K562 (cell line): ENCODE results near the gene IRF2BP1. TPM values are rescaled to one million over a fixed set of nuclear protein-coding genes. Genes with fewer than 3 reads are reported as not detected.
A peak's percentile ranks its signal among the peaks of the same experiment; 100 is the strongest.

Source experiments
- BRD4 ChIP-seq: fragments of 200-600 bp; sonication (generic); IDR thresholded peaks from 2 replicates; pipeline ENCODE4 v1.6.1; 2017; ENCODE audit warnings: inconsistent platforms
- CBX2 ChIP-seq: fragments of 200-600 bp; sonication (generic); IDR thresholded peaks from one replicate; pipeline ENCODE4 v1.6.1; 2012; ENCODE audit warnings: mild to moderate bottlenecking, low read length, inconsistent platforms; ENCODE audit not compliant: insufficient read depth, poor library complexity, severe bottlenecking
- CTBP1 ChIP-seq: fragments of 450-650 bp; IDR thresholded peaks from 2 replicates; pipeline ENCODE4 v1.6.1; 2016; ENCODE audit warnings: borderline replicate concordance
- DIDO1 ChIP-seq: fragments of 450-650 bp; IDR thresholded peaks from 2 replicates; pipeline ENCODE4 v1.6.1; 2016; ENCODE audit warnings: low read depth, missing biosample characterization, missing genetic modification characterization
- DLX4 ChIP-seq: fragments of 250-450 bp; sonication (Bioruptor Pico); IDR thresholded peaks from 2 replicates; pipeline ENCODE4 v1.6.1; 2021; ENCODE audit warnings: mild to moderate bottlenecking
- NFIC ChIP-seq: fragments of 450-650 bp; IDR thresholded peaks from 2 replicates; pipeline ENCODE4 v1.6.1; 2017; ENCODE audit warnings: mild to moderate bottlenecking, inconsistent platforms
- NKRF ChIP-seq: fragments of 450-650 bp; IDR thresholded peaks from 2 replicates; pipeline ENCODE4 v1.6.1; 2016; ENCODE audit warnings: borderline replicate concordance
- RBM22 ChIP-seq: fragments of 200-400 bp; formaldehyde crosslinking; IDR thresholded peaks from 2 replicates; pipeline ENCODE4 v1.6.1; 2018; ENCODE audit warnings: low read length, low read depth; ENCODE audit not compliant: poor library complexity, severe bottlenecking
- SP1 ChIP-seq: sonication (generic); formaldehyde crosslinking; IDR thresholded peaks from 2 replicates; pipeline ENCODE4 v1.8.1; 2022; ENCODE audit warnings: mild to moderate bottlenecking, missing genetic modification reagents
- TFE3 ChIP-seq: fragments of 450-650 bp; formaldehyde crosslinking; IDR thresholded peaks from 2 replicates; pipeline ENCODE4 v1.4.0; 2020; ENCODE audit warnings: mild to moderate bottlenecking, mixed read lengths
- TOE1 ChIP-seq, 2 experiments: fragments of 450-650 bp in 1 of 2; sonication (generic) in 1 of 2; formaldehyde crosslinking in 1 of 2; IDR thresholded peaks; 2 replicates each; pipeline versions ENCODE4 v1.7.1 to v1.8.0; 2016 to 2022; ENCODE audit warnings: borderline replicate concordance in 2 of 2, mild to moderate bottlenecking in 2 of 2, antibody characterized with exemption in 1 of 2, inconsistent platforms in 1 of 2, low read depth in 1 of 2, missing genetic modification reagents in 1 of 2, moderate library complexity in 1 of 2
- WHSC1 ChIP-seq: IDR thresholded peaks from one replicate; pipeline ENCODE4 v1.6.1; 2012; ENCODE audit warnings: low read length, control low read depth, inconsistent platforms
- ZKSCAN8 ChIP-seq: fragments of 200-800 bp; sonication (Bioruptor generic); IDR thresholded peaks from 2 replicates; pipeline ENCODE4 v1.6.1; 2016; ENCODE audit warnings: missing genetic modification characterization, missing compliant biosample characterization
- ZNF785 ChIP-seq: fragments of 250-450 bp; sonication (Bioruptor Pico); IDR thresholded peaks from 2 replicates; pipeline ENCODE4 v1.4.0; 2020; ENCODE audit warnings: mild to moderate bottlenecking
- polyA plus RNA-seq, 8 experiments: library from polyadenylated mRNA; depleted of rRNA in 4 of 8; stranded (reverse) in 5 of 8; unstranded in 3 of 8; fragments of >200 nt; fragmentation: Nextera tagmentation in 2 of 8; fragmentation: Illumina TruSeq in 1 of 8; extraction: Ambion mirVana in 2 of 8; extraction: Trizol in 1 of 8; gene quantifications; 2 replicates each; pipeline versions ENCODE4 v1.2.1 to v1.2.3, GENCODE V29; 2011 to 2014; ENCODE audit warnings: inconsistent platforms in 1 of 8, missing spikeins in 1 of 8
- total RNA-seq, 7 experiments: library from RNA; depleted of rRNA in 6 of 7; stranded (reverse); fragments of >200 nt in 6 of 7; fragmentation: Illumina TruSeq in 2 of 7; extraction: Trizol in 2 of 7; gene quantifications; 2 replicates each; pipeline versions ENCODE4 v1.2.1 to v1.2.3, GENCODE V29; 2011 to 2021; ENCODE audit warnings: low replicate concordance in 1 of 7
- TF ChIP-seq, protein P1 (sequence below): fragments of 250-450 bp; sonication (Bioruptor Pico); IDR thresholded peaks from 2 replicates; pipeline ENCODE4 v1.4.0; 2020; ENCODE audit warnings: mild to moderate bottlenecking, moderate library complexity
- TF ChIP-seq, protein P2 (sequence below): fragments of 450-650 bp; IDR thresholded peaks from 2 replicates; pipeline ENCODE4 v1.6.1; 2016; ENCODE audit warnings: antibody characterized with exemption

The IRF2BP1 gene
- total and polyA plus RNA-seq, 9 of the 15 experiments (the other 6 are each of a cell fraction or from before 2014, with no cell fraction given), result 0.61 to 35.9 (median 3.5) TPM

DNA sequence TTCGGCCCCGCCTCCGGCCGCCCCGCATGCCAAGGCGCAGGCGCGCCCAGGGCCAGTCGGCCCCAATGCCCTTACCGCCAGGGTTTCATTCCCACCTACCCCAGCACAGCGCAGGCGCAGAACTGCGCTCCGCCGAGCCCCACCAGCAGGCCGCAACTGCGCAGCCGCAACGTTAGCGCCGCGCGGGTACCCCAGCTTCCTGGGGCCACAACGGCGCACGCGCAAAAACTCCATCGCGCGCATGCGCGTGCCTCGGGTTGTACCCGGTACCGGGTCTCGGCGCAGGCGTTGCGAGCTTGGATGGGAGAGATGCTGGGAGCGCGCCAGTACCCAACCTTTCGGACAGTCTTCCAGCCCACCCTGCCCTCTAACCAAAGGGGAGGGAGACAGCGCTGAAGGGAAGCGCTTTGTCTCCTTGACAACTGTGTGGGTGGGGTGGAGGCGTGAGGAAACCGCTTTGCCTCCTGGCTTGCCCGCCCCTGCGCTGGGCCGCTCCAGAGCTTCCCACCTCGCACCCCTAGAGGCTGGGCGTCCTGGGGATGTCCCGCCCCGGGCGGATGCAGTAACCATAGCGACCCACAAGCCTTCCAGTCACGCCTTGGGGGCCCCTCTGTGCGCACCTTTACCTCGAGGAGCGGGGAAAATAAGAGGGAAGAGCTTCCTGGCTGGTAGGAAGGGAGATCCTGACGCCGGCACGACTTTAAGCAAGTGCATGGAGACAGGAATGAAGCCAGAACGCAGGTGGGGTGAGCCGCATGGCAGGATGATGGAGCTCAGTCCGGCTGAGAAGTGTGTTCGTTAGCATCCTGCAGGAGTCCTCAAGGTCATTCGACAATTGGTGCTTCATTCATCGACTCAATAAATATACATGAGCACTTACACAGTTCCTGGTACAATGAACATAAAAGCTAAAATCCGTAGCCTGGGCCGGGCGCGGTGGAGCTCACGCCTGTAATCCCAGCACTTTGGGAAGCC lies 17.0 kb upstream of the IRF2BP1 start (continued):
- TF ChIP-seq TFE3 (CRISPR knock-in tag) (no peak), BRD4 (no peak), TOE1 (IDR thresholded peaks at IDR 0.05; ENCODE audit: borderline replicate concordance) (no peak), TOE1 (CRISPR knock-in tag; IDR thresholded peaks at IDR 0.05; ENCODE audit: borderline replicate concordance, low read depth) (no peak), WHSC1 (no peak), NFIC (no peak), DIDO1 (tag) (no peak), ZNF785 (CRISPR knock-in tag) (no peak), CBX2 (no peak), DLX4 (no peak), RBM22 (no peak), NKRF (no peak), CTBP1 (peak; percentile 100), ZKSCAN8 (CRISPR knock-in tag) (no peak), SP1 (CRISPR knock-in tag) (no peak; the same call in 1 of the 2 replicates)
- TF ChIP-seq, protein P1, sequence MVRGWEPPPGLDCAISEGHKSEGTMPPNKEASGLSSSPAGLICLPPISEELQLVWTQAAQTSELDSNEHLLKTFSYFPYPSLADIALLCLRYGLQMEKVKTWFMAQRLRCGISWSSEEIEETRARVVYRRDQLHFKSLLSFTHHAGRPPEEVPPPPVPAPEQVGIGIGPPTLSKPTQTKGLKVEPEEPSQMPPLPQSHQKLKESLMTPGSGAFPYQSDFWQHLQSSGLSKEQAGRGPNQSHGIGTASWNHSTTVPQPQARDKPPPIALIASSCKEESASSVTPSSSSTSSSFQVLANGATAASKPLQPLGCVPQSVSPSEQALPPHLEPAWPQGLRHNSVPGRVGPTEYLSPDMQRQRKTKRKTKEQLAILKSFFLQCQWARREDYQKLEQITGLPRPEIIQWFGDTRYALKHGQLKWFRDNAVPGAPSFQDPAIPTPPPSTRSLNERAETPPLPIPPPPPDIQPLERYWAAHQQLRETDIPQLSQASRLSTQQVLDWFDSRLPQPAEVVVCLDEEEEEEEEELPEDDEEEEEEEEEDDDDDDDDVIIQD (CRISPR knock-in tag), result no peak
- TF ChIP-seq, protein P2, sequence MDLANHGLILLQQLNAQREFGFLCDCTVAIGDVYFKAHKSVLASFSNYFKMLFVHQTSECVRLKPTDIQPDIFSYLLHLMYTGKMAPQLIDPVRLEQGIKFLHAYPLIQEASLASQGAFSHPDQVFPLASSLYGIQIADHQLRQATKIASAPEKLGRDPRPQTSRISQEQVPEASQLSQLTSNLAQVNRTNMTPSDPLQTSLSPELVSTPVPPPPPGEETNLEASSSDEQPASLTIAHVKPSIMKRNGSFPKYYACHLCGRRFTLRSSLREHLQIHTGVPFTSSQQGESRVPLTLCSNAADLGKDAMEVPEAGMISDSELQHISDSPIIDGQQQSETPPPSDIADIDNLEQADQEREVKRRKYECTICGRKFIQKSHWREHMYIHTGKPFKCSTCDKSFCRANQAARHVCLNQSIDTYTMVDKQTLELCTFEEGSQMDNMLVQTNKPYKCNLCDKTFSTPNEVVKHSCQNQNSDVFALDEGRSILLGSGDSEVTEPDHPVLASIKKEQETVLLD, result peak; percentile 100
